Activated CD4-positive, alpha-beta T cell treated with anti-CD3 and anti-CD28 coated beads for 4 hours (primary cell): Measurements from ENCODE around the gene RAP1GDS1.

Source experiments
- DNase-seq, 2 donors: peaks; one replicate each; pipeline ENCODE4 v3.0.0-alpha.2; 2020

Gene RAP1GDS1

DNA sequence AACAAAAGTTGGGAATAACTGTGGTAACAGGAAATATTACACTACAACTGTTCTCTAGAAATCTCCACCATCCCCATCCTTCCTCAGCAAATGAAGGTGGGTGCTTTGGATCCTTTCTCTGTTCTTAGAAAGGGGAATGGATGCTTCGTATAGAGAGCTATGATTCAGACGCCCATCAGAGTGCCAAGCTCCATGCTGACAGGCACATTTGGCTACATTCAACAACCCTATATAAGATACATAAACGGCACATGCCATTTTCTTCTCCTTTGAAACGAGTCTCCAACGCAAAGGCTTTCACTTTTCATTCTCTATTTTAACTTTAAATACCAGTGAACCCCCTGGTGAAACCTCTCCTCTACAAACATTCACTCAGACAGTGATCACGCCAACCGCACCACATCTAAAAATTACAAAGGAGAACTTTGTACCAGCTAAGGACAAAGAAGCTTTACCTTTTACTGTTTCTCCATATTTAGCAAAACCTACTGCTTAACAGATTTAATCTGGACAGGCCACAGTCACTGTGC, 224.7 kb downstream of the RAP1GDS1 start:
- no peak for DNase-seq

GRCh38 chr4:98490251-98490650, 229.1 kb downstream of the RAP1GDS1 start:
- no peak for DNase-seq

DNA sequence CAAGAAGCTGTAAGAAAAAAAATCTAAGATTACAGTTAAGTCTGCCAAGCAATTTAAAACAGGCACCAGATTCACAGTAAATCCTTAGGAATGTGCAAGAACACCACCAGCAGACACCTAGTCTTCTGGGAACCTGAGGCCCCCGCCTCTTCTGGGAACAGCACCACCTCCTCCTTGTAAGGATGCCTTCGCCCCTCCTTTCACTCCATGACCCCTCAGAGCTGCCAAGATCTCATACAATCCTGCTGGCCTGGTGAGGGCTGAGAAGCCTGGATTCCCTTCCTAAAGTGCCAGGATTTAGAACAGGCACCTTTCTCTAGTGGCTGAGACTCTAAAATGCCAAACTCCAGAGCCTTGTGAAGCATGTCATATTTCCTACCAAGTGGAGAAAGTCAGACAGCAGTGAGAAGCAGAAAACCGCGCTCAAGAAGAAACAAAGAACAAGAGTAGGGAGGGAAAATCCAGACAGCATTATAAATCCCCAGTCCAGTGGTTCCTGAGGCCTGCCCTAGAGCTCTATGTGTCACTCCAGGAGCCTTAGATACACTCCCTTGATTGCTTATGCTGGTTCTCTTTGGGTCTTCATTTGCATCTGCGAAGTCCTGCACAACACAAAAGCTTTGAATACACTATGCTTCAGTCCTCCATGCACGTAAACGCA, 230.8 kb downstream of the RAP1GDS1 start:
- DNase-seq = no peak

DNA sequence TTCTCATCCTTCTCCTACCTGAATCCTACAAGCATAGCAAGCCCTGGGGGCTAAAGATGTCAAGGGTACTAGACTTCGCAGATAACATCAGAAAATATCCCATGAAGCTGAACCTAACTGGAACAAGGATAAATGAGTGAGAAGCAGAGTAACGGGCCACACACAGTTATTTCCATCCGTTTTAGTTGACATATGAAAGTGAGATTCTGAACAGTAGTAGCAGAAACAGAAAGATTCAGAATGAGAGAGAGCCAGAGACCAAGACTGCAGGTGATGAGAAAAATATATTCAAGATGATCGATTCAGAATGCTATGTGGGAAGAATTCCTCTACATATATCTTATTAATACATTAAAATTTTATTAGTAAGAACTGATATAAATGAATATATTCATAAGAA, 232.1 kb downstream of the RAP1GDS1 start:
- no peak for DNase-seq
